Neural cell (in vitro differentiated cells): ENCODE results near the gene PSMB1. TPM values are rescaled to one million over a fixed set of nuclear protein-coding genes. Genes with fewer than 3 reads are reported as not detected.

Source experiments
- H2AFZ ChIP-seq: fragments of 200-600, 300-800 bp; sonication (generic), shearing (Covaris generic); 2 replicates; pipeline ENCODE4 v1.6.0; 2014; ENCODE audit warnings: low read depth, mild to moderate bottlenecking, antibody characterized with exemption, low read length, moderate library complexity
- H3F3A ChIP-seq: fragments of 200-600 bp; shearing (Covaris generic); 2 replicates; pipeline ENCODE4 v1.6.1; 2016; ENCODE audit warnings: mild to moderate bottlenecking, moderate library complexity, mixed read lengths, antibody characterized with exemption, low read length; ENCODE audit not compliant: insufficient read depth, poor library complexity, severe bottlenecking
- H3K27ac ChIP-seq: fragments of 200-600, 300-800 bp; sonication (generic), shearing (Covaris generic); 2 replicates; pipeline ENCODE4 v1.5.1; 2014; ENCODE audit warnings: mild to moderate bottlenecking, low read length, moderate library complexity
- H3K27me3 ChIP-seq: fragments of 300-800, 200-600 bp; sonication (generic), shearing (Covaris generic); 2 replicates; pipeline ENCODE4 v1.6.0; 2014; ENCODE audit warnings: mild to moderate bottlenecking, low read depth, low read length, moderate library complexity; ENCODE audit not compliant: insufficient read depth
- H3K36me3 ChIP-seq: fragments of 300-800, 200-600 bp; sonication (generic), shearing (Covaris generic); 2 replicates; pipeline ENCODE4 v1.5.1; 2014; ENCODE audit warnings: mild to moderate bottlenecking, antibody characterized with exemption, low read length, moderate library complexity; ENCODE audit not compliant: insufficient read depth
- H3K4me2 ChIP-seq: fragments of 300-800, 200-600 bp; sonication (generic), shearing (Covaris generic); 2 replicates; pipeline ENCODE4 v1.6.0; 2014; ENCODE audit warnings: mild to moderate bottlenecking, low read length
- H3K4me3 ChIP-seq: fragments of 300-800, 200-600 bp; sonication (generic), shearing (Covaris generic); 2 replicates; pipeline ENCODE4 v1.5.1; 2014; ENCODE audit warnings: mild to moderate bottlenecking, low read length, moderate library complexity
- H3K79me2 ChIP-seq: fragments of 200-600 bp; shearing (Covaris generic); replicated peaks from 2 replicates; pipeline ENCODE4 v1.6.0; 2014; ENCODE audit warnings: mild to moderate bottlenecking, low read length, moderate library complexity; ENCODE audit not compliant: insufficient read depth
- H3K9ac ChIP-seq: fragments of 300-800, 200-600 bp; sonication (generic), shearing (Covaris generic); 2 replicates; pipeline ENCODE4 v1.6.1; 2016; ENCODE audit warnings: mild to moderate bottlenecking, low read length, mixed read lengths
- H3K9me2 ChIP-seq: fragments of 200-600 bp; shearing (Covaris generic); 2 replicates; pipeline ENCODE4 v1.6.1; 2016; ENCODE audit warnings: mild to moderate bottlenecking, low read length, mixed read lengths; ENCODE audit not compliant: insufficient read depth
- H3K9me3 ChIP-seq: fragments of 200-600, 300-800 bp; sonication (generic), shearing (Covaris generic); 2 replicates; pipeline ENCODE4 v1.6.1; 2016; ENCODE audit warnings: mild to moderate bottlenecking, mixed run types, low read length, moderate library complexity, mixed read lengths
- H4K20me1 ChIP-seq: fragments of 200-600 bp; shearing (Covaris generic); 2 replicates; pipeline ENCODE4 v1.6.1; 2016; ENCODE audit warnings: mild to moderate bottlenecking, mixed run types; ENCODE audit not compliant: insufficient read depth
- CTCF ChIP-seq: fragments of 450-650 bp; IDR thresholded peaks from 2 replicates; pipeline ENCODE4 v1.5.1; 2014; ENCODE audit warnings: antibody characterized with exemption, mild to moderate bottlenecking, moderate library complexity; ENCODE audit not compliant: poor library complexity, severe bottlenecking
- EP300 ChIP-seq: fragments of 450-650 bp; conservative IDR thresholded peaks from 2 replicates; pipeline ENCODE4 v1.6.1; 2014; ENCODE audit warnings: antibody characterized with exemption, mild to moderate bottlenecking, moderate library complexity; ENCODE audit not compliant: poor library complexity, severe bottlenecking
- EZH2 ChIP-seq: fragments of 200-600, 300-800 bp; shearing (Covaris generic), sonication (generic); IDR thresholded peaks from 2 replicates; pipeline ENCODE4 v1.6.1; 2014; ENCODE audit warnings: antibody characterized with exemption, low read length, borderline replicate concordance, mild to moderate bottlenecking; ENCODE audit not compliant: insufficient read depth, poor library complexity, severe bottlenecking
- MXI1 ChIP-seq: fragments of 450-650 bp; conservative IDR thresholded peaks from 2 replicates; pipeline ENCODE4 v1.6.1; 2014; ENCODE audit warnings: antibody characterized with exemption, mild to moderate bottlenecking; ENCODE audit not compliant: poor library complexity, severe bottlenecking
- POLR2AphosphoS5 ChIP-seq: IDR thresholded peaks from 2 replicates; pipeline ENCODE4 v1.6.1; 2012
- RAD21 ChIP-seq: fragments of 450-650 bp; conservative IDR thresholded peaks from 2 replicates; pipeline ENCODE4 v1.6.1; 2014; ENCODE audit warnings: antibody characterized with exemption, mild to moderate bottlenecking, moderate library complexity
- SMC3 ChIP-seq: fragments of 450-650 bp; conservative IDR thresholded peaks from 2 replicates; pipeline ENCODE4 v1.6.1; 2014; ENCODE audit warnings: antibody characterized with exemption, mild to moderate bottlenecking, moderate library complexity; ENCODE audit not compliant: poor library complexity
- TAF1 ChIP-seq: IDR thresholded peaks from 2 replicates; pipeline ENCODE4 v1.6.1; 2012; ENCODE audit warnings: low read depth
- polyA plus RNA-seq: library from polyadenylated mRNA; depleted of rRNA; stranded (reverse); fragments of >200 nt; gene quantifications from 2 replicates; pipeline ENCODE4 v1.2.3, GENCODE V29; 2014
- TF ChIP-seq, protein P1 (sequence below): IDR thresholded peaks from 2 replicates; pipeline ENCODE4 v1.6.1; 2012; ENCODE audit warnings: borderline replicate concordance

The PSMB1 gene
- polyA plus RNA-seq, 1 donor from 2014 or later = 365 TPM

DNA sequence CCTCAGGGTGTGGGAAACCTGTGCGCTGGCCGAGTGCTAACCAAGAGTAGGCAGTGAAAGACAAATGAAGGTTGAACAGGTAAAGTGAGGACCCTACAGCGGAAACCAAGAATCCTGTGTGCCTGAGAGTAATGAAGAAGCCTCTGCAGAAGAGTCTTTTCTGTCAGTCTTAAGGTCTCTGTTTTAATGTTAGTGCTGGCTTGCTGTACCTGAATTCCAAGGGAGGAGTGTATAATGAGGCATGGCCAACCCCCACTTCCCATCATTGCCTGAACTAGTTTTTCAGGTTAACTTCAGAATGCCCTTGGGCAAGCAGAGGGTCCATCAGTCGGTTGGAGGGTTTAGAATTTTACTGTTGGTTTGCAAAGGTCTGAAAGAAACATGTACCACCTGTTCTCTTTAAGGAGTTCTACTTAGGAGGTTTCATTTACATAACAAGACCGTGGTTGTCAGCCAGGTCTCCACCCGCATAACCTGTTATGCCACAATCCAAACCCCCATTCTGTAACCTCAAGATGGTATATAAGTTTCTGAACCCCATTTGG, 31.9 kb upstream of the PSMB1 start:
- Histone ChIP-seq H3K27me3 (no peaks in the 10 kb centered on the region), H2AFZ (peak overlapping the region; percentile 99), H3K9me3 (no peaks in the 10 kb centered on the region), H3K9me2 (no peaks in the 10 kb centered on the region), H3K9ac (peak overlapping the region; percentile 86), H3K27ac (peak overlapping the region; percentile 83), H3F3A (no peaks in the 10 kb centered on the region), H3K4me3 (peak overlapping the region; percentile 87), H4K20me1 (no peaks in the 10 kb centered on the region), H3K79me2 (no peaks in the 10 kb centered on the region), H3K4me2 (peak overlapping the region; percentile 87), H3K36me3 (peaks cover 5% of the 10 kb centered on the region)
- TF ChIP-seq, protein P1, sequence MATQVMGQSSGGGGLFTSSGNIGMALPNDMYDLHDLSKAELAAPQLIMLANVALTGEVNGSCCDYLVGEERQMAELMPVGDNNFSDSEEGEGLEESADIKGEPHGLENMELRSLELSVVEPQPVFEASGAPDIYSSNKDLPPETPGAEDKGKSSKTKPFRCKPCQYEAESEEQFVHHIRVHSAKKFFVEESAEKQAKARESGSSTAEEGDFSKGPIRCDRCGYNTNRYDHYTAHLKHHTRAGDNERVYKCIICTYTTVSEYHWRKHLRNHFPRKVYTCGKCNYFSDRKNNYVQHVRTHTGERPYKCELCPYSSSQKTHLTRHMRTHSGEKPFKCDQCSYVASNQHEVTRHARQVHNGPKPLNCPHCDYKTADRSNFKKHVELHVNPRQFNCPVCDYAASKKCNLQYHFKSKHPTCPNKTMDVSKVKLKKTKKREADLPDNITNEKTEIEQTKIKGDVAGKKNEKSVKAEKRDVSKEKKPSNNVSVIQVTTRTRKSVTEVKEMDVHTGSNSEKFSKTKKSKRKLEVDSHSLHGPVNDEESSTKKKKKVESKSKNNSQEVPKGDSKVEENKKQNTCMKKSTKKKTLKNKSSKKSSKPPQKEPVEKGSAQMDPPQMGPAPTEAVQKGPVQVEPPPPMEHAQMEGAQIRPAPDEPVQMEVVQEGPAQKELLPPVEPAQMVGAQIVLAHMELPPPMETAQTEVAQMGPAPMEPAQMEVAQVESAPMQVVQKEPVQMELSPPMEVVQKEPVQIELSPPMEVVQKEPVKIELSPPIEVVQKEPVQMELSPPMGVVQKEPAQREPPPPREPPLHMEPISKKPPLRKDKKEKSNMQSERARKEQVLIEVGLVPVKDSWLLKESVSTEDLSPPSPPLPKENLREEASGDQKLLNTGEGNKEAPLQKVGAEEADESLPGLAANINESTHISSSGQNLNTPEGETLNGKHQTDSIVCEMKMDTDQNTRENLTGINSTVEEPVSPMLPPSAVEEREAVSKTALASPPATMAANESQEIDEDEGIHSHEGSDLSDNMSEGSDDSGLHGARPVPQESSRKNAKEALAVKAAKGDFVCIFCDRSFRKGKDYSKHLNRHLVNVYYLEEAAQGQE = no peak
- no peak for TF ChIP-seq CTCF
- TF ChIP-seq EZH2 = no peak
- no peak for TF ChIP-seq EP300
- no peak for TF ChIP-seq MXI1
- TF ChIP-seq RAD21 = no peak
- TF ChIP-seq POLR2AphosphoS5 = no peak
- no peak for TF ChIP-seq TAF1
- TF ChIP-seq SMC3 = no peak

DNA sequence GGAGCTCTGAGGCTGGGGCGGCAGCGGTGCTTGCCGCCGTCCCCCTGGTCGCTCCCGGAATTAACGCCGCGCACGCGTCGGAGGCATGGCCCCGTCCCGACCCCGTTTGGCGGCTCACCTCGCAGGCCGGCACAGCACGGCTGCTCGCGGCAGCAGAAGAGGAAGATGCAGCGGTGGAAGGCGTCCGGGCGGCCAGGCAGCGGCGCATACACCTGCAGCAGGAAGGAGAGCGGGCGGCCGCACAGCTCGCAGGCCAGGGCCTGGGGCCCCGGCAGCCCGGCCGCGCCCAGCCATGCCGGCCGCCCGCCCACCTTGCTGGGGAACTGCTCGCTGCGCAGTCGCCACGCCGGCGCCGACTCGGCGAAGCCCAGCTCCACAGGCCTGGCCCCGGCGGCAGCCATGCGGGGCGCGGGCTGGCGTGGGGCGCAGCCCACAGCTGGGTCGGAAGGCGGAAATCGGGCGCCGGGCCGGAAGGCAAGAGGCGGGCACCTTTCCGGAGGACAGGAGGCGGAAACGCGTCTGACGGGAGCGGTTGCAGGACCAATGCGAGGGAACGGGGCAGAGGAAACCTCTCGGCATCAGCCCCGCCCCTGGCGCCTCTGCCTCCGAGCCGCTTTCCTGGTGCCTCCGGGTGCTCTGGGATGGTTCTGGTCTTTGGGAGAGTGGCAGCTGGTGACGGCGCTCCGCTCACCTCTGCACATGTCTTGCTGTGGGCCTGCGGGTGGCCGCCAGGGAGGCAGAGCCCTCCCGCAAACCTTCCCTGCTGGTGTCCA, 31.3 kb upstream of the PSMB1 start, which contains the start of gene PDCD2:
TSS of gene PDCD2 (minus strand) at position 457 of the 773 bp plus-strand sequence. CDS start at position 401, 56 bp downstream.
- Histone ChIP-seq H3K27ac (peak within 1 kb of the TSS; percentile 83), H3K9me3 (no peaks in the 10 kb centered on the region)

More for the DNA sequence above, 31.3 kb upstream of the PSMB1 start, which contains the start of gene PDCD2:
- no peaks in the 10 kb centered on the region for H3F3A ChIP-seq
- peak within 1 kb of the TSS; percentile 99 for H2AFZ ChIP-seq
- no peaks in the 10 kb centered on the region for H3K79me2 ChIP-seq
- H4K20me1 ChIP-seq = no peaks in the 10 kb centered on the region
- peak within 1 kb of the TSS; percentile 87 for H3K4me3 ChIP-seq
- peak within 1 kb of the TSS; percentile 86 for H3K9ac ChIP-seq
- peaks cover 5% of the 10 kb centered on the region for H3K36me3 ChIP-seq
- peak; percentile 81 for TF ChIP-seq POLR2AphosphoS5
- peak; percentile 52 for TF ChIP-seq TAF1
- peak; percentile 34 for TF ChIP-seq SMC3
- peak; percentile 98 for TF ChIP-seq MXI1
- no peak for TF ChIP-seq CTCF
- TF ChIP-seq, protein P1 = peak; percentile 52
- TF ChIP-seq EP300 = peak; percentile 57
- no peak for TF ChIP-seq EZH2
- H3K4me2 ChIP-seq = peak within 1 kb of the TSS; percentile 99
- H3K27me3 ChIP-seq = no peaks in the 10 kb centered on the region
- no peaks in the 10 kb centered on the region for H3K9me2 ChIP-seq
